Heart right ventricle (tissue), 16 donors: ENCODE measurements around the gene ST7. TPM values are rescaled to one million over a fixed set of nuclear protein-coding genes. Genes with fewer than 3 reads are reported as not detected.

ENCODE experiments used
- ATAC-seq, 8 donors: fragments of 200-7000 bp; cut with Tn5 transposase; one replicate each; pipeline ENCODE4 v1.9.1; 2020; ENCODE audit warnings: mild to moderate bottlenecking in 8 of 8, moderate library complexity in 8 of 8, moderate number of reproducible peaks in 1 of 8
- DNase-seq, 2 donors: peaks; one replicate each; pipeline ENCODE4 v3.0.0-alpha.2; 2020
- H3K27ac ChIP-seq, 10 donors: fragments of 200-600 bp; sonication (generic) in 2 of 10; one replicate each; pipeline versions ENCODE4 v1.5.0 to v1.8.0; 2020 to 2022; ENCODE audit warnings: mild to moderate bottlenecking in 3 of 10
- H3K27me3 ChIP-seq, 7 donors: fragments of 200-600 bp; one replicate each; pipeline ENCODE4 v1.8.0; 2021 to 2022; ENCODE audit warnings: mild to moderate bottlenecking in 2 of 7
- H3K36me3 ChIP-seq, 9 donors: fragments of 200-600 bp; sonication (generic) in 1 of 9; one replicate each; pipeline versions ENCODE4 v1.5.0 to v1.8.0; 2020 to 2022; ENCODE audit warnings: mild to moderate bottlenecking in 2 of 9
- H3K4me1 ChIP-seq, 9 donors: fragments of 200-600 bp; sonication (generic) in 1 of 9; one replicate each; pipeline versions ENCODE4 v1.5.0 to v1.8.0; 2020 to 2022; ENCODE audit warnings: mild to moderate bottlenecking in 4 of 9
- H3K4me3 ChIP-seq, 10 donors: fragments of 200-600 bp; sonication (generic) in 2 of 10; one replicate each; pipeline versions ENCODE4 v1.5.0 to v1.8.0; 2020 to 2022; ENCODE audit warnings: mild to moderate bottlenecking in 7 of 10, moderate library complexity in 2 of 10
- H3K9me3 ChIP-seq, 11 donors: fragments of 200-600 bp in 10 of 11; sonication (generic) in 2 of 11; one replicate each; pipeline versions ENCODE4 v1.5.0 to v1.8.0; 2013 to 2022; ENCODE audit warnings: mild to moderate bottlenecking in 2 of 11, control low read depth in 1 of 11, moderate library complexity in 1 of 11
- WGBS, 2 donors: extraction: QIAGEN DNeasy Blood & Tissue Kit; methylation state at CpG; one replicate each; pipeline ENCODE4 v1.1.7; 2013; ENCODE audit warnings: inconsistent platforms in 1 of 2; 5-methylcytosine and 5-hydroxymethylcytosine counted together
- intact Hi-C, 10 donors: fragments of 100-400 bp; cut with DNase I; formaldehyde crosslinking; loops; one replicate each; pipeline versions ENCODE4 v1.11.1 to v1.14.2; 2022
- polyA plus RNA-seq, 2 donors: library from polyadenylated mRNA; stranded (reverse); fragments of 200-250 nt; gene quantifications; one replicate each; pipeline ENCODE4 v1.2.3, GENCODE V29; 2013
- total RNA-seq, 10 donors: library from RNA; stranded (reverse); fragmentation: NEBNext Ultra II Directional in 3 of 10; extraction: Animal tissue kit (Norgen Biotek cat#: 25700) in 3 of 10; gene quantifications; one replicate each; pipeline versions ENCODE4 v1.2.1 to v1.2.4, GENCODE V29; 2021 to 2023
- TF ChIP-seq, protein P1 (sequence below), 9 donors: fragments of 200-600 bp; sonication (generic) in 2 of 9; IDR thresholded peaks; one replicate each; pipeline versions ENCODE4 v1.5.0 to v1.8.0; 2021 to 2022; ENCODE audit warnings: antibody characterized with exemption in 9 of 9, mild to moderate bottlenecking in 5 of 9, moderate library complexity in 1 of 9
- donor health status: Arrhythmogenic right ventricular cardiomyopathy.
- donor health status: ischemic (EF 13 %, LVEDD 7.1; RV severe dilation, severe dysfunction).
- donor health status: healthy with polysubstance abuse.
- donor health status: DM: no; HTN: yes; CAD: no.
- donor health status: DM: no; HTN: no; CAD: no.
- donor health status: ischemic (EF 25% LVEDD 6.9; RV normal size, moderate dysfunction).
- donor health status: ischemic (EF 25% LVEDD 5.7; RV mildly dilated, moderate dysfunction).
- donor health status: healthy.
- donor health status: DM: yes; HTN: yes; CAD: no.
- donor health status: Ischemic cardiomyopathy.
- donor health status: ischemic (EF 35%, LVEDD 5.7; RV mildly dilated, moderate dysfunction).
- donor health status: nonischemic (EF 11% LVEDD 7.7; RV severe dilation, severe dysfunction).
- donor health status: DM: yes; HTN: yes; CAD: no.
- donor health status: PGD.
- donor health status: ischemic (EF 29% LVEDD 5.4; RV normal size, mild dysfunction).
- donor health status: nonischemic (EF 23%, LVEDD 6.1; RV moderate dilation, normal function).

The ST7 gene
- total and polyA plus RNA-seq, 12 donors: 20.1 to 40.2 (median 23.4) TPM

- DNase-seq: no peak
- TF ChIP-seq, protein P1, sequence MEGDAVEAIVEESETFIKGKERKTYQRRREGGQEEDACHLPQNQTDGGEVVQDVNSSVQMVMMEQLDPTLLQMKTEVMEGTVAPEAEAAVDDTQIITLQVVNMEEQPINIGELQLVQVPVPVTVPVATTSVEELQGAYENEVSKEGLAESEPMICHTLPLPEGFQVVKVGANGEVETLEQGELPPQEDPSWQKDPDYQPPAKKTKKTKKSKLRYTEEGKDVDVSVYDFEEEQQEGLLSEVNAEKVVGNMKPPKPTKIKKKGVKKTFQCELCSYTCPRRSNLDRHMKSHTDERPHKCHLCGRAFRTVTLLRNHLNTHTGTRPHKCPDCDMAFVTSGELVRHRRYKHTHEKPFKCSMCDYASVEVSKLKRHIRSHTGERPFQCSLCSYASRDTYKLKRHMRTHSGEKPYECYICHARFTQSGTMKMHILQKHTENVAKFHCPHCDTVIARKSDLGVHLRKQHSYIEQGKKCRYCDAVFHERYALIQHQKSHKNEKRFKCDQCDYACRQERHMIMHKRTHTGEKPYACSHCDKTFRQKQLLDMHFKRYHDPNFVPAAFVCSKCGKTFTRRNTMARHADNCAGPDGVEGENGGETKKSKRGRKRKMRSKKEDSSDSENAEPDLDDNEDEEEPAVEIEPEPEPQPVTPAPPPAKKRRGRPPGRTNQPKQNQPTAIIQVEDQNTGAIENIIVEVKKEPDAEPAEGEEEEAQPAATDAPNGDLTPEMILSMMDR (IDR thresholded peaks at IDR 0.05): no peak
- Histone ChIP-seq H3K27me3 (no peaks in the 10 kb centered on the region), H3K4me3 (no peak overlapping the region), H3K27ac (no peak overlapping the region), H3K4me1 (peaks cover 2 to 76% (median 21%) of the 10 kb centered on the region in 9 donors), H3K9me3 (no peaks in the 10 kb centered on the region), H3K36me3 (no peaks in the 10 kb centered on the region)
- WGBS, 2 donors: 70 to 77% methylated on average over 6 of the region's 6 CpGs
- intact Hi-C loops: loop anchor here in 1 of 10 donors (5.0 kb wide), 1 partner anchor 106 kb away; no protein-coding TSS in a partner anchor
- no peak for ATAC-seq
These were observed 58.3 kb downstream of the ST7 start for GRCh38 chr7:117011419-117012260.

DNA sequence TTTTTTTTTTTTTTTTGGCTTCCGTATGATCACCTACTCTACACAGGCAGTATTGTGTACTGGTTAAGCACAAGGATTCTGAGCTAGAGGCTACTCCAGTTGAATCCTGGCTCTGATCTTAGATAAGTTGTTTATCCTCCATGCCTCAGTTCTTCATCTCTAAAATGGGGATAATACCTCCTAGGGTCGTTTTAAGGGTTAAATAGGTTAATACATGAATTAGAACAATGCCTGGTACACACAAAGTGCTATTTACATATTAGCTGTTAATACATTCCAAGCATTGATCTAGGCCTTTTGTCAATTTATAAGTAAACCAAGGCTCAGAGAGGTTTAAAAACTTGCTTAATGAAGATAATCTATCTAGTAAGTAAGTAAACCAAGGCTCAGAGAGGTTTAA is 59.0 kb downstream of the ST7 start:
- WGBS, 2 donors: 88% methylated on average over 2 of the region's 2 CpGs
- intact Hi-C loops: loop anchor here in 1 of 10 donors (5.0 kb wide), 1 partner anchor 105 kb away; no protein-coding TSS in a partner anchor
- Histone ChIP-seq H3K27ac (no peak overlapping the region), H3K36me3 (no peaks in the 10 kb centered on the region), H3K27me3 (no peaks in the 10 kb centered on the region), H3K4me1 (peaks cover 0 to 76% (median 22%) of the 10 kb centered on the region in 9 donors), H3K9me3 (no peaks in the 10 kb centered on the region), H3K4me3 (no peak overlapping the region)
- ATAC-seq: no peak
- DNase-seq: no peak
- TF ChIP-seq, protein P1 (IDR thresholded peaks at IDR 0.05): no peak

DNA sequence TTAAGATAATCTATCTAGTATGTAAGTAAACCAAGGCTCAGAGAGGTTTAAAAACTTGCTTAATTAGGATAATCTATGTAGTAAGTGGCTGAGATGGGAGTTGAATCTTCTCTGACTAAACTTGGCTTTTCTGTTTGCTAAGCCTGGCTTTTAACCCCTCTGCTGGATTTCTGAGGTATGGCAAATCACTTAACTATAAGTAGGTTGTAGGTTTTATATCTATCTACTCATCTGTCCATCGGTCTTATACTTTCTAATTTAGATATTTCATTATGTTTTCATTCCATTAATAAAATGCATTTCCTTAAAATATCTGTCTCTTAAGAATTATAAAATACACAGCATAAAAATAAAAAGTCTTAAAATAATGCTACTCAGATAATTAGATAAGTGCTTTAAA is 59.4 kb downstream of the ST7 start:
- H3K27me3 ChIP-seq: no peaks in the 10 kb centered on the region
- DNase-seq: no peak
- H3K4me1 ChIP-seq: peaks cover 0 to 76% (median 26%) of the 10 kb centered on the region in 9 donors
- no peaks in the 10 kb centered on the region for H3K9me3 ChIP-seq
- no peak overlapping the region for H3K27ac ChIP-seq
- intact Hi-C loops: loop anchor here in 1 of 10 donors (5.0 kb wide), 1 partner anchor 105 kb away; no protein-coding TSS in a partner anchor
- H3K36me3 ChIP-seq: no peaks in the 10 kb centered on the region
- WGBS, 2 donors: 41 to 54% methylated on average over 1 of the region's 1 CpG
- TF ChIP-seq, protein P1 (IDR thresholded peaks at IDR 0.05): peak in 3 of 9 donors; percentile 19 to 26 (median 21)
- no peak overlapping the region for H3K4me3 ChIP-seq
- ATAC-seq: no peak

- DNase-seq (no peak), ATAC-seq (no peak)
- Histone ChIP-seq H3K27ac (peak overlapping the region in 7 of 10 donors; percentile 9 to 60 (median 31)), H3K4me3 (peak overlapping the region in 5 of 10 donors; percentile 10 to 43 (median 12)), H3K9me3 (no peaks in the 10 kb centered on the region), H3K27me3 (no peaks in the 10 kb centered on the region), H3K4me1 (peaks cover 0 to 80% (median 26%) of the 10 kb centered on the region in 9 donors), H3K36me3 (no peaks in the 10 kb centered on the region)
- 56 to 58% methylated on average over 2 of the region's 2 CpGs for WGBS, 2 donors
- TF ChIP-seq, protein P1 (IDR thresholded peaks at IDR 0.05): no peak
- intact Hi-C loops: loop anchor here in 1 of 10 donors (5.0 kb wide), 1 partner anchor 103 kb away; no protein-coding TSS in a partner anchor
These were observed 60.9 kb downstream of the ST7 start for GRCh38 chr7:117014099-117014656.
